ENCODE measurements around the gene FASN.

The FASN gene

DNA sequence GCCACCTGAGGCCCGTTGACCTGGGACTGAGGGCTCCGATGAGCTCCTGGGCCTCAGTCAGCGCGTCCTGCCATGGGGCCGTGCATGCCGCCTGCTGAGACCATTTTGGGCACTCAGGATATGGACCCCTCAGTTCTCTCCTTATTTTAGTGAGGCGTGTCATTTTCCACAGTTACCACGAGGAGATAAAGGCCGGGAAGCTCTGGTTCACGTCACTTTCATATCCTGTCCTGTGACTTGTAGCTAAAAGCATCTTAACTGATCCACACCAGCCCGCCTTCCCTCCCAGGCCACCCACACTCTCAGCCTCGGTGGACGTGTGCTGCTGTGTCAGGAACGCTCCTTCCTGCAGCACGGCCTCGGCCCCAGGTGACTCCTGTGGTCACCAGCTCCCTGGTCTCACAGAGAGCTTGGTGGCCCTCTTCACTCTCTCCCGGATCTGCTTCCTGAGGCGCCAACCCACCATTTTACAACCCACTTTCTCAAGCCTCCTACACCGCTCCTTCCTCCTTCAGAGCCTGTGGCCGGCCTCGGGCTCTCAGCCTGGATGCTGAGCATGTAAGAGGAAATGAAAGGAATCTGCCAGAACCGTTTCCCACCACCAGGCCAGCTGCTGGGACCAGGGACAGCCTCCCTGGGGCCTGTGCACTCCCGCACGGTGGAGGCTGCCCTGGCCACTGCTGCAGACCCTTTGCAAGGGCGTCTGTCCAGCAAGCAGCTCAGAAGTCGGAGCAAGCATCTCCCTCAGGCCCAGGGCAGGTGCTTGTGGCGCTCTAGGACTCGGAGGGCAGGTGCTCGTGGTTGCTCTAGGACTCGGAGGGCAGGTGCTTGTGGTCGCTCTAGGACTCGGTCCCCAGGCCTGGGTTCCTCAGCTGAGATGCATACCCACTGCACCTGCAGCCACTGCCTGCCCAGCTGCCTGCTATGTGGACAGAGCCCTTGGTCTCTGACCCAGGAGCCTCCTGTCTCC is 23.9 kb upstream of the FASN start:
- no peak overlapping the region for H2AFZ ChIP-seq (ENCODE audit: low read depth)
- H3K4me1 ChIP-seq (ENCODE audit: low read depth, poor library complexity, severe bottlenecking): peaks cover 19% of the 10 kb centered on the region
- TF ChIP-seq, protein P1, sequence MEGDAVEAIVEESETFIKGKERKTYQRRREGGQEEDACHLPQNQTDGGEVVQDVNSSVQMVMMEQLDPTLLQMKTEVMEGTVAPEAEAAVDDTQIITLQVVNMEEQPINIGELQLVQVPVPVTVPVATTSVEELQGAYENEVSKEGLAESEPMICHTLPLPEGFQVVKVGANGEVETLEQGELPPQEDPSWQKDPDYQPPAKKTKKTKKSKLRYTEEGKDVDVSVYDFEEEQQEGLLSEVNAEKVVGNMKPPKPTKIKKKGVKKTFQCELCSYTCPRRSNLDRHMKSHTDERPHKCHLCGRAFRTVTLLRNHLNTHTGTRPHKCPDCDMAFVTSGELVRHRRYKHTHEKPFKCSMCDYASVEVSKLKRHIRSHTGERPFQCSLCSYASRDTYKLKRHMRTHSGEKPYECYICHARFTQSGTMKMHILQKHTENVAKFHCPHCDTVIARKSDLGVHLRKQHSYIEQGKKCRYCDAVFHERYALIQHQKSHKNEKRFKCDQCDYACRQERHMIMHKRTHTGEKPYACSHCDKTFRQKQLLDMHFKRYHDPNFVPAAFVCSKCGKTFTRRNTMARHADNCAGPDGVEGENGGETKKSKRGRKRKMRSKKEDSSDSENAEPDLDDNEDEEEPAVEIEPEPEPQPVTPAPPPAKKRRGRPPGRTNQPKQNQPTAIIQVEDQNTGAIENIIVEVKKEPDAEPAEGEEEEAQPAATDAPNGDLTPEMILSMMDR (conservative IDR thresholded peaks at IDR 0.05; ENCODE audit: low read depth, low read length): no peak
- H3K27me3 ChIP-seq (ENCODE audit: insufficient read depth, low read depth): no peaks in the 10 kb centered on the region
- no peak overlapping the region for H3K27ac ChIP-seq
- H4K20me1 ChIP-seq (ENCODE audit: insufficient read depth): no peaks in the 10 kb centered on the region
- H3K36me3 ChIP-seq (ENCODE audit: insufficient read depth): no peaks in the 10 kb centered on the region
- H3K79me2 ChIP-seq (ENCODE audit: insufficient read depth, low read depth): no peaks in the 10 kb centered on the region
- no peak overlapping the region; the same call in 1 of the 2 replicates for H3K4me2 ChIP-seq
- H3K9ac ChIP-seq: no peak overlapping the region
- H3K4me3 ChIP-seq (IDR thresholded peaks at IDR 0.05; ENCODE audit: insufficient read depth, low read depth, low read length): no peak overlapping the region

GRCh38 chr17:82121246-82121645 is 23.2 kb upstream of the FASN start:
- H3K4me1 ChIP-seq (ENCODE audit: low read depth, poor library complexity, severe bottlenecking): peaks cover 19% of the 10 kb centered on the region
- no peaks in the 10 kb centered on the region for H3K79me2 ChIP-seq (ENCODE audit: insufficient read depth, low read depth)
- no peak overlapping the region for H3K4me2 ChIP-seq
- H3K4me3 ChIP-seq (IDR thresholded peaks at IDR 0.05; ENCODE audit: insufficient read depth, low read depth, low read length): no peak overlapping the region
- no peaks in the 10 kb centered on the region for H3K36me3 ChIP-seq (ENCODE audit: insufficient read depth)
- H2AFZ ChIP-seq (ENCODE audit: low read depth): no peak overlapping the region
- TF ChIP-seq, protein P1 (conservative IDR thresholded peaks at IDR 0.05; ENCODE audit: low read depth, low read length): no peak
- no peaks in the 10 kb centered on the region for H4K20me1 ChIP-seq (ENCODE audit: insufficient read depth)
- no peaks in the 10 kb centered on the region for H3K27me3 ChIP-seq (ENCODE audit: insufficient read depth, low read depth)
- H3K27ac ChIP-seq: no peak overlapping the region
- no peak overlapping the region for H3K9ac ChIP-seq

DNA sequence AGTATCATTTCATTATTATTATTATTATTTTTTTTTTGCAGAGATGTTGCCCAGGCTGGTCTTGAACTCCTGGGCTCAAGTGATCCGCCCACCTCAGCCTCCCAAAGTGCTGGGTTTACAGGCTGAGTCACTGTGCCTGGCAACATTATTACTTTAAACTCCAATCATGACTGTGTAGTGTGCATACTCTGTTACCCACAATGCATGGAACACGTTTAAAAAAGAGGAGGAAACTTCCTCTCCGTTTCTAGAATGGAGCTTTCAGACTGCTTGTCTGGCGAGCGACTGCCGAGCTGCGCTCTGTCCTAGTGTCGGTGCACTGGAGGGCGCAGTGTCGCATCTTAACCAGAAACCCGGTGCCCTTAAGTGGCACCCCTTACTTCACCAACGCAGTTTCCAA is 22.1 kb upstream of the FASN start:
- Histone ChIP-seq H3K27ac (no peak overlapping the region), H3K79me2 (ENCODE audit: insufficient read depth, low read depth) (no peaks in the 10 kb centered on the region)

GRCh38 chr17:82118815-82119380 is 20.9 kb upstream of the FASN start:
- TF ChIP-seq, protein P1 (conservative IDR thresholded peaks at IDR 0.05; ENCODE audit: low read depth, low read length): no peak
- Histone ChIP-seq H3K27ac (no peak overlapping the region), H3K9ac (no peak overlapping the region), H2AFZ (ENCODE audit: low read depth) (no peak overlapping the region), H3K27me3 (ENCODE audit: insufficient read depth, low read depth) (no peaks in the 10 kb centered on the region), H3K4me3 (IDR thresholded peaks at IDR 0.05; ENCODE audit: insufficient read depth, low read depth, low read length) (no peak overlapping the region), H3K36me3 (ENCODE audit: insufficient read depth) (no peaks in the 10 kb centered on the region), H3K4me2 (no peak overlapping the region), H3K79me2 (ENCODE audit: insufficient read depth, low read depth) (no peaks in the 10 kb centered on the region), H4K20me1 (ENCODE audit: insufficient read depth) (no peaks in the 10 kb centered on the region), H3K4me1 (ENCODE audit: low read depth, poor library complexity, severe bottlenecking) (peaks cover 19% of the 10 kb centered on the region)

More for the DNA sequence above, 22.1 kb upstream of the FASN start:
- Histone ChIP-seq H4K20me1 (ENCODE audit: insufficient read depth) (no peaks in the 10 kb centered on the region), H2AFZ (ENCODE audit: low read depth) (no peak overlapping the region), H3K4me2 (no peak overlapping the region), H3K9ac (no peak overlapping the region), H3K27me3 (ENCODE audit: insufficient read depth, low read depth) (no peaks in the 10 kb centered on the region), H3K4me3 (IDR thresholded peaks at IDR 0.05; ENCODE audit: insufficient read depth, low read depth, low read length) (no peak overlapping the region), H3K36me3 (ENCODE audit: insufficient read depth) (no peaks in the 10 kb centered on the region), H3K4me1 (ENCODE audit: low read depth, poor library complexity, severe bottlenecking) (peaks cover 19% of the 10 kb centered on the region)
- TF ChIP-seq, protein P1 (conservative IDR thresholded peaks at IDR 0.05; ENCODE audit: low read depth, low read length): no peak

Measured in KMS-11 (cell line).